HepG2 (cell line): Measurements from ENCODE around the gene CACNA1I. TPM values are rescaled to one million over a fixed set of nuclear protein-coding genes. Genes with fewer than 3 reads are reported as not detected.
A peak's percentile ranks its signal among the peaks of the same experiment; 100 is the strongest.

Source experiments
- CCAR2 ChIP-seq: fragments of 200-400 bp; formaldehyde crosslinking; optimal IDR thresholded peaks from 2 replicates; pipeline ENCODE3; 2018; ENCODE audit warnings: low read depth, mild to moderate bottlenecking, low read length, moderate library complexity
- GTF2F1 ChIP-seq: fragments of 150-350 bp; IDR thresholded peaks from 2 replicates; pipeline ENCODE4 v1.6.1; 2014; ENCODE audit warnings: low read length
- HNF4A ChIP-seq: sonication (generic); formaldehyde crosslinking; IDR thresholded peaks from 2 replicates; pipeline ENCODE4 v1.4.0; 2020; ENCODE audit warnings: missing genetic modification reagents
- MED8 ChIP-seq: sonication (generic); formaldehyde crosslinking; IDR thresholded peaks from 2 replicates; pipeline ENCODE4 v1.8.1; 2023; ENCODE audit warnings: mild to moderate bottlenecking, missing genetic modification reagents; ENCODE audit not compliant: insufficient replicate concordance
- NR0B2 ChIP-seq: sonication (generic); formaldehyde crosslinking; IDR thresholded peaks from 2 replicates; pipeline ENCODE4 v1.4.0; 2020; ENCODE audit warnings: mild to moderate bottlenecking, missing genetic modification reagents
- RAD21 ChIP-seq: fragments of 450-650 bp; formaldehyde crosslinking; IDR thresholded peaks from 2 replicates; pipeline ENCODE4 v1.5.0; 2020; ENCODE audit warnings: mild to moderate bottlenecking
- REPIN1 ChIP-seq: sonication (generic); formaldehyde crosslinking; IDR thresholded peaks from 2 replicates; pipeline ENCODE4 v1.8.0; 2022; ENCODE audit warnings: missing genetic modification reagents, low read depth, mild to moderate bottlenecking, borderline replicate concordance
- ZMYM2 ChIP-seq: sonication (generic); formaldehyde crosslinking; IDR thresholded peaks from 2 replicates; pipeline ENCODE4 v1.8.0; 2022; ENCODE audit warnings: mild to moderate bottlenecking, missing genetic modification reagents
- polyA plus RNA-seq, 8 experiments: library from polyadenylated mRNA; depleted of rRNA in 3 of 8; stranded (reverse) in 7 of 8; unstranded in 1 of 8; fragments of >200 nt; fragmentation: Illumina TruSeq in 4 of 8; extraction: Trizol in 4 of 8; gene quantifications; 2 replicates each; pipeline versions ENCODE4 v1.2.1 to v1.2.3, GENCODE V29; 2011 to 2016; ENCODE audit warnings: low read depth in 4 of 8, missing spikeins in 1 of 8, mixed read lengths in 1 of 8; ENCODE audit not compliant: insufficient read depth in 1 of 8
- total RNA-seq, 5 experiments: library from RNA; depleted of rRNA; stranded (reverse); fragments of >200 nt; fragmentation: Illumina TruSeq; extraction: Trizol; gene quantifications; 2 replicates each; pipeline ENCODE4 v1.2.3, GENCODE V29; 2016; ENCODE audit warnings: low read depth in 1 of 5
- TF ChIP-seq, protein P1 (sequence below), 2 experiments: fragments of 450-650 bp in 1 of 2; sonication (generic) in 1 of 2; formaldehyde crosslinking in 1 of 2; IDR thresholded peaks; 2 replicates each; pipeline versions ENCODE4 v1.6.1 to v1.8.0; 2016 to 2022; ENCODE audit warnings: antibody characterized with exemption in 1 of 2, mild to moderate bottlenecking in 1 of 2, missing genetic modification reagents in 1 of 2
- TF ChIP-seq, protein P2 (sequence below): sonication (generic); formaldehyde crosslinking; IDR thresholded peaks from 2 replicates; pipeline ENCODE4 v1.5.0; 2020; ENCODE audit warnings: mild to moderate bottlenecking, missing genetic modification reagents
- TF ChIP-seq, protein P3 (sequence below): sonication (generic); formaldehyde crosslinking; IDR thresholded peaks from 2 replicates; pipeline ENCODE4 v1.8.1; 2023; ENCODE audit warnings: mild to moderate bottlenecking, missing genetic modification reagents, borderline replicate concordance
- TF ChIP-seq, protein P4 (sequence below): sonication (generic); formaldehyde crosslinking; IDR thresholded peaks from 2 replicates; pipeline ENCODE4 v1.4.0; 2020; ENCODE audit warnings: missing genetic modification reagents

CACNA1I gene
- total and polyA plus RNA-seq, 2 of the 13 experiments (the other 11 are each of a cell fraction or from before 2014, with no cell fraction given), result not detected

- TF ChIP-seq, protein P1, sequence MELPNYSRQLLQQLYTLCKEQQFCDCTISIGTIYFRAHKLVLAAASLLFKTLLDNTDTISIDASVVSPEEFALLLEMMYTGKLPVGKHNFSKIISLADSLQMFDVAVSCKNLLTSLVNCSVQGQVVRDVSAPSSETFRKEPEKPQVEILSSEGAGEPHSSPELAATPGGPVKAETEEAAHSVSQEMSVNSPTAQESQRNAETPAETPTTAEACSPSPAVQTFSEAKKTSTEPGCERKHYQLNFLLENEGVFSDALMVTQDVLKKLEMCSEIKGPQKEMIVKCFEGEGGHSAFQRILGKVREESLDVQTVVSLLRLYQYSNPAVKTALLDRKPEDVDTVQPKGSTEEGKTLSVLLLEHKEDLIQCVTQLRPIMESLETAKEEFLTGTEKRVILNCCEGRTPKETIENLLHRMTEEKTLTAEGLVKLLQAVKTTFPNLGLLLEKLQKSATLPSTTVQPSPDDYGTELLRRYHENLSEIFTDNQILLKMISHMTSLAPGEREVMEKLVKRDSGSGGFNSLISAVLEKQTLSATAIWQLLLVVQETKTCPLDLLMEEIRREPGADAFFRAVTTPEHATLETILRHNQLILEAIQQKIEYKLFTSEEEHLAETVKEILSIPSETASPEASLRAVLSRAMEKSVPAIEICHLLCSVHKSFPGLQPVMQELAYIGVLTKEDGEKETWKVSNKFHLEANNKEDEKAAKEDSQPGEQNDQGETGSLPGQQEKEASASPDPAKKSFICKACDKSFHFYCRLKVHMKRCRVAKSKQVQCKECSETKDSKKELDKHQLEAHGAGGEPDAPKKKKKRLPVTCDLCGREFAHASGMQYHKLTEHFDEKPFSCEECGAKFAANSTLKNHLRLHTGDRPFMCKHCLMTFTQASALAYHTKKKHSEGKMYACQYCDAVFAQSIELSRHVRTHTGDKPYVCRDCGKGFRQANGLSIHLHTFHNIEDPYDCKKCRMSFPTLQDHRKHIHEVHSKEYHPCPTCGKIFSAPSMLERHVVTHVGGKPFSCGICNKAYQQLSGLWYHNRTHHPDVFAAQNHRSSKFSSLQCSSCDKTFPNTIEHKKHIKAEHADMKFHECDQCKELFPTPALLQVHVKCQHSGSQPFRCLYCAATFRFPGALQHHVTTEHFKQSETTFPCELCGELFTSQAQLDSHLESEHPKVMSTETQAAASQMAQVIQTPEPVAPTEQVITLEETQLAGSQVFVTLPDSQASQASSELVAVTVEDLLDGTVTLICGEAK (IDR thresholded peaks at IDR 0.05), result no peak
- TF ChIP-seq, protein P1 (CRISPR knock-in tag; IDR thresholded peaks at IDR 0.05), result 0 out of 2 replicates have a peak, but pooled peaks have one; percentile 28
- TF ChIP-seq NR0B2, result peak; percentile 53; the same call in 1 of the 2 replicates
- no peak for TF ChIP-seq GTF2F1
- TF ChIP-seq, protein P2, sequence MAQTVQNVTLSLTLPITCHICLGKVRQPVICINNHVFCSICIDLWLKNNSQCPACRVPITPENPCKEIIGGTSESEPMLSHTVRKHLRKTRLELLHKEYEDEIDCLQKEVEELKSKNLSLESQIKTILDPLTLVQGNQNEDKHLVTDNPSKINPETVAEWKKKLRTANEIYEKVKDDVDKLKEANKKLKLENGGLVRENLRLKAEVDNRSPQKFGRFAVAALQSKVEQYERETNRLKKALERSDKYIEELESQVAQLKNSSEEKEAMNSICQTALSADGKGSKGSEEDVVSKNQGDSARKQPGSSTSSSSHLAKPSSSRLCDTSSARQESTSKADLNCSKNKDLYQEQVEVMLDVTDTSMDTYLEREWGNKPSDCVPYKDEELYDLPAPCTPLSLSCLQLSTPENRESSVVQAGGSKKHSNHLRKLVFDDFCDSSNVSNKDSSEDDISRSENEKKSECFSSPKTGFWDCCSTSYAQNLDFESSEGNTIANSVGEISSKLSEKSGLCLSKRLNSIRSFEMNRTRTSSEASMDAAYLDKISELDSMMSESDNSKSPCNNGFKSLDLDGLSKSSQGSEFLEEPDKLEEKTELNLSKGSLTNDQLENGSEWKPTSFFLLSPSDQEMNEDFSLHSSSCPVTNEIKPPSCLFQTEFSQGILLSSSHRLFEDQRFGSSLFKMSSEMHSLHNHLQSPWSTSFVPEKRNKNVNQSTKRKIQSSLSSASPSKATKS (CRISPR knock-in tag), result no peak
- TF ChIP-seq REPIN1 (CRISPR knock-in tag), result peak; percentile 86; the same call in 1 of the 2 replicates
- peak; percentile 72 for TF ChIP-seq CCAR2
- no peak for TF ChIP-seq ZMYM2 (CRISPR knock-in tag)
- TF ChIP-seq, protein P3, sequence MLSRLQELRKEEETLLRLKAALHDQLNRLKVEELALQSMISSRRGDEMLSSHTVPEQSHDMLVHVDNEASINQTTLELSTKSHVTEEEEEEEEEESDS (CRISPR knock-in tag), result peak; percentile 74; the same call in 1 of the 2 replicates
- TF ChIP-seq HNF4A (CRISPR knock-in tag), result peak; percentile 39; the same call in 1 of the 2 replicates
- no peak for TF ChIP-seq MED8 (CRISPR knock-in tag)
- peak; percentile 98 for TF ChIP-seq RAD21 (CRISPR knock-in tag)
- TF ChIP-seq, protein P4, sequence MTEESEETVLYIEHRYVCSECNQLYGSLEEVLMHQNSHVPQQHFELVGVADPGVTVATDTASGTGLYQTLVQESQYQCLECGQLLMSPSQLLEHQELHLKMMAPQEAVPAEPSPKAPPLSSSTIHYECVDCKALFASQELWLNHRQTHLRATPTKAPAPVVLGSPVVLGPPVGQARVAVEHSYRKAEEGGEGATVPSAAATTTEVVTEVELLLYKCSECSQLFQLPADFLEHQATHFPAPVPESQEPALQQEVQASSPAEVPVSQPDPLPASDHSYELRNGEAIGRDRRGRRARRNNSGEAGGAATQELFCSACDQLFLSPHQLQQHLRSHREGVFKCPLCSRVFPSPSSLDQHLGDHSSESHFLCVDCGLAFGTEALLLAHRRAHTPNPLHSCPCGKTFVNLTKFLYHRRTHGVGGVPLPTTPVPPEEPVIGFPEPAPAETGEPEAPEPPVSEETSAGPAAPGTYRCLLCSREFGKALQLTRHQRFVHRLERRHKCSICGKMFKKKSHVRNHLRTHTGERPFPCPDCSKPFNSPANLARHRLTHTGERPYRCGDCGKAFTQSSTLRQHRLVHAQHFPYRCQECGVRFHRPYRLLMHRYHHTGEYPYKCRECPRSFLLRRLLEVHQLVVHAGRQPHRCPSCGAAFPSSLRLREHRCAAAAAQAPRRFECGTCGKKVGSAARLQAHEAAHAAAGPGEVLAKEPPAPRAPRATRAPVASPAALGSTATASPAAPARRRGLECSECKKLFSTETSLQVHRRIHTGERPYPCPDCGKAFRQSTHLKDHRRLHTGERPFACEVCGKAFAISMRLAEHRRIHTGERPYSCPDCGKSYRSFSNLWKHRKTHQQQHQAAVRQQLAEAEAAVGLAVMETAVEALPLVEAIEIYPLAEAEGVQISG, result peak; percentile 93
Measured at GRCh38 chr22:39528681-39529486, 41.7 kb upstream of the CACNA1I start (continued).
